Transverse colon (tissue), 4 donors: Measurements from ENCODE around the gene MAGI1. TPM values are rescaled to one million over a fixed set of nuclear protein-coding genes. Genes with fewer than 3 reads are reported as not detected.

Experiments used
- DNase-seq: peaks from one replicate; pipeline ENCODE4 v3.0.0-alpha.2; 2019
- H3K27ac ChIP-seq, 4 donors: fragments of 200-600 bp; sonication (generic); 2 replicates each; pipeline ENCODE4 v1.5.1; 2016 to 2018; ENCODE audit warnings: inconsistent platforms in 4 of 4
- H3K27me3 ChIP-seq: fragments of 200-600 bp; sonication (generic); 2 replicates; pipeline ENCODE4 v1.5.1; 2017; ENCODE audit warnings: inconsistent platforms
- H3K36me3 ChIP-seq, 4 donors: fragments of 200-600 bp; sonication (generic); 2 replicates each; pipeline ENCODE4 v1.5.1; 2017 to 2019; ENCODE audit warnings: inconsistent platforms in 4 of 4
- H3K4me1 ChIP-seq, 4 donors: fragments of 200-600 bp; sonication (generic); 2 replicates each; pipeline ENCODE4 v1.5.1; 2017 to 2020; ENCODE audit warnings: inconsistent platforms in 4 of 4
- H3K4me3 ChIP-seq, 4 donors: fragments of 200-600 bp; sonication (generic); 1 replicate in 1 of 4; 2 replicates in 3 of 4; pipeline versions ENCODE4 v1.5.1 to v1.6.1; 2017 to 2019; ENCODE audit warnings: inconsistent platforms in 4 of 4
- H3K9me3 ChIP-seq, 2 donors: fragments of 200-600 bp; sonication (generic); 2 replicates each; pipeline ENCODE4 v1.5.1; 2017 to 2019; ENCODE audit warnings: inconsistent platforms in 2 of 2
- EP300 ChIP-seq: sonication (generic); formaldehyde crosslinking; IDR thresholded peaks from one replicate; pipeline ENCODE4 v1.6.1; 2017; ENCODE audit warnings: antibody characterized with exemption, low read depth
- POLR2A ChIP-seq: fragments of 450-650 bp; IDR thresholded peaks from one replicate; pipeline ENCODE4 v1.6.1; 2016; ENCODE audit warnings: antibody characterized with exemption, mild to moderate bottlenecking, moderate library complexity
- POLR2AphosphoS5 ChIP-seq, 3 donors: sonication (generic); formaldehyde crosslinking; IDR thresholded peaks; one replicate each; pipeline ENCODE4 v1.6.1; 2016; ENCODE audit warnings: antibody characterized with exemption in 3 of 3
- WGBS, 2 donors: methylation state at CpG; one replicate each; pipeline ENCODE4 v1.1.5; 2018; ENCODE audit warnings: low coverage in 1 of 2; 5-methylcytosine and 5-hydroxymethylcytosine counted together
- in situ Hi-C, 4 donors: fragments of 200-750 bp; cut with MboI; loops; one replicate each; pipeline versions ENCODE4 v1.15.0 to v1.15.1; 2017; ENCODE audit warnings: low sequenced_read_pairs in 3 of 4, low pct_ligation_motif_present in 1 of 4, low pct_unique_long_range_greater_than_20kb in 1 of 4
- intact Hi-C: fragments of 100-400 bp; cut with DNase I; formaldehyde crosslinking; loops from one replicate; pipeline ENCODE4 v1.15.1; 2023; ENCODE audit warnings: low total_unique reads
- total RNA-seq, 4 donors: library from RNA; depleted of rRNA; stranded (reverse); fragments of >200 nt; gene quantifications; one replicate each; pipeline ENCODE4 v1.1.0, GENCODE V29; 2016
- TF ChIP-seq, protein P1 (sequence below), 5 experiments: fragments of 200-600 bp in 3 of 5; fragments of 450-650 bp in 2 of 5; sonication (generic) in 3 of 5; IDR thresholded peaks; 1 replicate in 2 of 5; 2 replicates in 3 of 5; pipeline ENCODE4 v1.5.1; 2016 to 2017; ENCODE audit warnings: antibody characterized with exemption in 5 of 5, inconsistent platforms in 3 of 5, mild to moderate bottlenecking in 2 of 5, moderate library complexity in 1 of 5

Gene MAGI1
- total RNA-seq, 4 donors from 2014 or later = 50.8 to 190 (median 67.4) TPM

DNA sequence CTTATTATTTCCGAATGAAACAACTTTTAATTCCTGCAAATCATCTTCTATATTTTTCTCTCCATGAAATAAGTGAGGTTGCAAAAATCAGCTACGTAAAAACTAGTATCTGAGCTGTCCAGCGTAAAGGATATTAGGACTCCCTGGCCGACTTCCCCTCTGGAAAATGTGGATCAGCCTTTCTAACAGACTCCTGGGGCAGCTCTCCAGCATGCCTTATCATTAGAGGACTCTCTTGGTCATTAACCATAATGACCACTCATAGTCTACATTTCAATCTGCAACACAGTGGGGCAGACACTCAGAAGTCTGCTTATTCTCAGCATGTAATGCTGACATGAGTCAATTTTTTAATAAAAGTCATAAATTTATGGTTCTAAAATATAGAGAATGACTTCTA, 130.1 kb downstream of the MAGI1 start:
- no peaks in the 10 kb centered on the region for H3K4me1 ChIP-seq
- in situ Hi-C loops (no loop called here), intact Hi-C loops (no loop called here)
- H3K9me3 ChIP-seq = no peaks in the 10 kb centered on the region
- no peak for DNase-seq
- no peak overlapping the region for H3K4me3 ChIP-seq
- no peak overlapping the region for H3K27ac ChIP-seq
- no peak for TF ChIP-seq EP300
- TF ChIP-seq, protein P1, sequence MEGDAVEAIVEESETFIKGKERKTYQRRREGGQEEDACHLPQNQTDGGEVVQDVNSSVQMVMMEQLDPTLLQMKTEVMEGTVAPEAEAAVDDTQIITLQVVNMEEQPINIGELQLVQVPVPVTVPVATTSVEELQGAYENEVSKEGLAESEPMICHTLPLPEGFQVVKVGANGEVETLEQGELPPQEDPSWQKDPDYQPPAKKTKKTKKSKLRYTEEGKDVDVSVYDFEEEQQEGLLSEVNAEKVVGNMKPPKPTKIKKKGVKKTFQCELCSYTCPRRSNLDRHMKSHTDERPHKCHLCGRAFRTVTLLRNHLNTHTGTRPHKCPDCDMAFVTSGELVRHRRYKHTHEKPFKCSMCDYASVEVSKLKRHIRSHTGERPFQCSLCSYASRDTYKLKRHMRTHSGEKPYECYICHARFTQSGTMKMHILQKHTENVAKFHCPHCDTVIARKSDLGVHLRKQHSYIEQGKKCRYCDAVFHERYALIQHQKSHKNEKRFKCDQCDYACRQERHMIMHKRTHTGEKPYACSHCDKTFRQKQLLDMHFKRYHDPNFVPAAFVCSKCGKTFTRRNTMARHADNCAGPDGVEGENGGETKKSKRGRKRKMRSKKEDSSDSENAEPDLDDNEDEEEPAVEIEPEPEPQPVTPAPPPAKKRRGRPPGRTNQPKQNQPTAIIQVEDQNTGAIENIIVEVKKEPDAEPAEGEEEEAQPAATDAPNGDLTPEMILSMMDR (IDR thresholded peaks at IDR 0.05) = no peak
- no peak for TF ChIP-seq POLR2A
- no peak for TF ChIP-seq POLR2AphosphoS5 (IDR thresholded peaks at IDR 0.05)
- WGBS, 2 donors = 74 to 84% methylated on average over 4 of the region's 4 CpGs
- H3K36me3 ChIP-seq = no peaks in the 10 kb centered on the region
- H3K27me3 ChIP-seq = no peaks in the 10 kb centered on the region

DNA sequence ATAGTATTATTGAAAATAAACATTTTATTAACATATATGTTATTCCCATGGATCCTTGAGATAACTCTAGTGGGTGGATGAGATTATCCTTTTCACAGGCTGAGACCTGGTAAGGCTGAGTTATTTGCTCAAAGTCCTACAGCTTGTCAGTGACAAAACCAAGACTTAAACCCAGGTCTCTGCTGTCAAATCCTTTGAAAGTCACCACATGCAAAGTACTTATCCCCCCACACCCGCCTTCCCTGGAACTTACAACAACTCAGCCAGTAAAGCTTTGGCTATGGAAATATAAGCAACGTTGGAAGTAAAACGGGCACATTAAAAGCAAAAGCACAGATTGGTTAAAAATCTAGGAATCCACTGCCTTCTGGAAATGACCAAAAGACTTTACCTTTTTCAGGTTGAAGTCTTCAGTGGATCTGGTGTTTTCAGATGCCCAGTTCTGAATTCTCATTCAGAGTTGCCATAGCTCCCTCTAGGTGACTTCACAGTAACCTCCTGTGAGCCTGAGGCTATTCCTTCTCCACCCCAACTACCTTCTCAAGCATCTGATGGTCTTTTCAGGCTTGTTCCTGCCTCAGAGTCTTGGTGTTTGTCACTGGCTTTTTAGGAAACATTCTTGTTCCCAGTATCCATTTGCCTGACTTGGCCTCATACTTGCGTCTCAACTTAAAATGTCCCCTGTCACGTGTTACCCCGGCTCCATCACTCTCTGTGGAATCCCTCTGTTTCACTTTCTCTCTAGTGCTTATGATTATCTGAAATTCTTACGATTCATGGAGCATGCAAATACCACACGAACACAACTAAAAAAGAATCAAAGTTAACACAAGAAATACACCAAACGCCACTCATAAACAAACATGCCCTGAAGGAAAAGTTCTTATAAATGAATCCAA, 131.2 kb downstream of the MAGI1 start:
- in situ Hi-C loops = no loop called here
- no peaks in the 10 kb centered on the region for H3K36me3 ChIP-seq
- no peak for TF ChIP-seq POLR2AphosphoS5 (IDR thresholded peaks at IDR 0.05)
- no peak for TF ChIP-seq POLR2A
- no peak for TF ChIP-seq EP300
- TF ChIP-seq, protein P1 (IDR thresholded peaks at IDR 0.05) = no peak
- DNase-seq = no peak
- no peaks in the 10 kb centered on the region for H3K9me3 ChIP-seq
- intact Hi-C loops = no loop called here
- peaks cover 0 to 2% (median under 1%) of the 10 kb centered on the region in 4 donors for H3K4me1 ChIP-seq
- H3K27ac ChIP-seq = no peak overlapping the region
- H3K27me3 ChIP-seq = no peaks in the 10 kb centered on the region
- WGBS, 2 donors = 81 to 87% methylated on average over 8 to 9 of the region's 9 CpGs
- no peak overlapping the region for H3K4me3 ChIP-seq

DNA sequence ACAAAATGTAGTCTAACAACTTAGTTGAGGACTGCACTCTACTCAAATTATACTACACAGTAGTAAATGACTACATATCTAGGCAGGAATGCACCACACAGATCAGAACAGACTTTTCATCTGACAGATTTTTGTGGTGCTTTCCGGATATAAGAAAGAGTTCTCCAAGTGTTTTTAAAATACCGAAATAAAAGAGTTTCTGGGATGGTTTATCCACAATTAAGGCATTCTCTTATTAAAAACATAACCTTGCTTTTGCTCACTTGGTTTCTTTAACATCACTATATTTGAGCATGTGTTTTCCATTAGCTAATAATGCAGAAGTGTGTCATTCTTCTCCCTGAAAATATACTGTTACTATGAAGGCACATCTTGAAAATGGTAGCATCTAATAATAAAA, 132.9 kb downstream of the MAGI1 start:
- Histone ChIP-seq H3K36me3 (no peaks in the 10 kb centered on the region), H3K9me3 (no peaks in the 10 kb centered on the region), H3K27me3 (no peaks in the 10 kb centered on the region), H3K4me3 (no peak overlapping the region), H3K27ac (no peak overlapping the region), H3K4me1 (peaks cover 0 to 15% (median 2%) of the 10 kb centered on the region in 4 donors)
- intact Hi-C loops = no loop called here
- in situ Hi-C loops = no loop called here
- TF ChIP-seq EP300 = no peak
- no peak for TF ChIP-seq POLR2A
- TF ChIP-seq POLR2AphosphoS5 (IDR thresholded peaks at IDR 0.05) = no peak
- TF ChIP-seq, protein P1 (IDR thresholded peaks at IDR 0.05) = no peak
- 69 to 82% methylated on average over 2 of the region's 2 CpGs for WGBS, 2 donors
- no peak for DNase-seq

DNA sequence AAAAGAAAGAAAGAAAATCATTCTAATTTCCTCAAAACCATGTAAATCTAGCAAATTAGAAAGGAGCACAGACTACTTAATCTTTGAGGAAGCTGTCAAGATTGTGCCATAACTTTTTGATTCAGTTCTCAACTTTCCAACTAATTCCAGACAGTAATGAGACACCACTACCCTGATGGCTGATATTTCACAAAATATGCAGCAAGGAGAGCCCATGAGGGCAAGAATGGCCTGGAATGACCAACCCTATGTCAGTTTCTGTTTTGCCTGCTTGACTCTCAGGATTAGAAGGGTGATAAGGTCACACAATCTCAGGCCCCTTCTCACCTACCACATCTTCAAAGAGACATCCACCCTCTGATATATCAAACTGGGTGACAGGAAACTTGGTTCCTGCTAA, 134.7 kb downstream of the MAGI1 start:
- in situ Hi-C loops = no loop called here
- Histone ChIP-seq H3K27ac (no peak overlapping the region), H3K4me1 (peaks cover 0 to 15% (median 2%) of the 10 kb centered on the region in 4 donors), H3K27me3 (no peaks in the 10 kb centered on the region), H3K36me3 (no peaks in the 10 kb centered on the region), H3K4me3 (no peak overlapping the region), H3K9me3 (no peaks in the 10 kb centered on the region)
- DNase-seq = no peak
- TF ChIP-seq EP300 (no peak), POLR2A (no peak), POLR2AphosphoS5 (IDR thresholded peaks at IDR 0.05) (no peak)
- TF ChIP-seq, protein P1 (IDR thresholded peaks at IDR 0.05) = no peak
- intact Hi-C loops = no loop called here
